GM12873 (cell line): ENCODE data around the gene SKAP2.

Experiments used
- TF ChIP-seq, protein P1 (sequence below): IDR thresholded peaks from 2 replicates; pipeline ENCODE4 v1.5.1; 2012; ENCODE audit warnings: low read depth, mild to moderate bottlenecking, moderate library complexity, low read length, control low read depth; ENCODE audit not compliant: insufficient read depth; ENCODE audit errors: missing control alignments

The SKAP2 gene

DNA sequence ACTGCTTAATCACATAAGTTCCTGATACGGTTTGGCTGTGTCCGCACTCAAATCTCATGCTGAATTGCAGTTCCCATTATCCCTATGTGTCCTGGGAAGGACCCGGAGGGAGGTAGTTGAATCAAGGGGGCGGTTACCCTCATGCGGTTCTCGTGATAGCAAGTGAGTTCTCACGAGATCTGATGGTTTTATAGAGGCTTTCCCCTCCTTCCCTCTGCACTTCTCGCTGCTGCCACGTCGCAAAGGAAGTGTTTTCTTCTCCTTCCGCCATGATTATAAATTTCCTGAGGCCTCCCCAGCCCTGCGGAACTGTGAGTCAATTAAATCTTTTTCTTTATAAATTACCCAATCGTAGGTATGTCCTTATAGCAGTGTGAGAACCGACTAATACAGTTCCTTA is 226.2 kb downstream of the SKAP2 start:
- TF ChIP-seq, protein P1, sequence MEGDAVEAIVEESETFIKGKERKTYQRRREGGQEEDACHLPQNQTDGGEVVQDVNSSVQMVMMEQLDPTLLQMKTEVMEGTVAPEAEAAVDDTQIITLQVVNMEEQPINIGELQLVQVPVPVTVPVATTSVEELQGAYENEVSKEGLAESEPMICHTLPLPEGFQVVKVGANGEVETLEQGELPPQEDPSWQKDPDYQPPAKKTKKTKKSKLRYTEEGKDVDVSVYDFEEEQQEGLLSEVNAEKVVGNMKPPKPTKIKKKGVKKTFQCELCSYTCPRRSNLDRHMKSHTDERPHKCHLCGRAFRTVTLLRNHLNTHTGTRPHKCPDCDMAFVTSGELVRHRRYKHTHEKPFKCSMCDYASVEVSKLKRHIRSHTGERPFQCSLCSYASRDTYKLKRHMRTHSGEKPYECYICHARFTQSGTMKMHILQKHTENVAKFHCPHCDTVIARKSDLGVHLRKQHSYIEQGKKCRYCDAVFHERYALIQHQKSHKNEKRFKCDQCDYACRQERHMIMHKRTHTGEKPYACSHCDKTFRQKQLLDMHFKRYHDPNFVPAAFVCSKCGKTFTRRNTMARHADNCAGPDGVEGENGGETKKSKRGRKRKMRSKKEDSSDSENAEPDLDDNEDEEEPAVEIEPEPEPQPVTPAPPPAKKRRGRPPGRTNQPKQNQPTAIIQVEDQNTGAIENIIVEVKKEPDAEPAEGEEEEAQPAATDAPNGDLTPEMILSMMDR = no peak

DNA sequence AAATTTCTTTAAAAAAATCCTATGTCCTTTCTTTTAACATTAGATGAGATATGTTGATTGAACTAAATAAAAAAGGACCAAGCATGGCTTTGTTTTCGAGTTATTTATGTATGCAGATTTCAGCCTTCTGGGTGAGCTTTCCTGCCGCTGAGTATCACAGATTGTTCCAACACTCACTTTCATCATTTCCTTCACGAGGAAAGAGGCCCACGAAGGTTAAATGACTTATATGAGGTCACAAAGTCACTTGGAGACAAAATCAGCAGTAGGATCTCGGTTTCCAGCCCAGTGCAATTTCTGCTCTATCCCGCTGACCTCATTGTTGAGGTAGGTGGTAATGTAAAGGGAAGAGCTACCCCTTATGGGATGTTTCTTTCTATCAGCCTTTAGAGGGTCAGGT is 226.8 kb downstream of the SKAP2 start:
- TF ChIP-seq, protein P1 = no peak

DNA sequence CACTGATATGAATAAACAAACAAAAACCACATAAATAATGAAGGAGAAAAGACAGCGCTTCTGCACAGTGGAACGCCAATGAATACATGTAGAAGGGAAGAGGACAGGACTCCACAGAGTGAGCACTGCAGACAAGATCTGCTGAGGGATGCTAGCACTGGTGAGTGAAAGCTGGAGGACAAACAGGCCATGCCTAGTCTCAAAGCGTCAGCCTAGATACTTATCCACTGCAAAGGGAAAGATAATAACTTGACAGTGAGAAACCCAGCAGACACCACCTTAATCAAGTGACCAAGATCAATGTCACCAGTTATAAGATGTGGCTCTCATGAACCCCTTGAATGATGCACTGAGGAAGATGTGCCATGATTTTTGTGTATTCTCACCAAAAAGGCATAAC is 227.6 kb downstream of the SKAP2 start:
- TF ChIP-seq, protein P1 = no peak

DNA sequence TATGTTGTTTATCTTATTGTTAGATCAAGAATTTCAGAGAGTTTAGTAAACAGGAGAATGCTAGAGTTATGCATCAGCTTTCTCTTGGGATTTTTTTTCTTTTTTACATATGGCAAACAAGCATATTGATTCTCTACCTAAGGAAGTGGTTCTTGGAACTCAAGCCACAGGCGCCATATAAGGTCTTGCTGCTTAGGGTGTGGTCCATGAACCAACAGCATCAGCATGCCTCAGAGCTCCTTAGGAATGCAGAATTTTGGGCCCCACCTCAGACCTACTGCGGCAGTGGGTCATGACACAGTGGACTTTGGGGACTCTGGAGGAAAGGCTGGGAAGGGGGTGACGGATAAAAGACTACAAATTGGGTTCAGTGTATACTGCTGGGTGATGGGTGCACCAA is 230.8 kb downstream of the SKAP2 start:
- TF ChIP-seq, protein P1 = no peak

DNA sequence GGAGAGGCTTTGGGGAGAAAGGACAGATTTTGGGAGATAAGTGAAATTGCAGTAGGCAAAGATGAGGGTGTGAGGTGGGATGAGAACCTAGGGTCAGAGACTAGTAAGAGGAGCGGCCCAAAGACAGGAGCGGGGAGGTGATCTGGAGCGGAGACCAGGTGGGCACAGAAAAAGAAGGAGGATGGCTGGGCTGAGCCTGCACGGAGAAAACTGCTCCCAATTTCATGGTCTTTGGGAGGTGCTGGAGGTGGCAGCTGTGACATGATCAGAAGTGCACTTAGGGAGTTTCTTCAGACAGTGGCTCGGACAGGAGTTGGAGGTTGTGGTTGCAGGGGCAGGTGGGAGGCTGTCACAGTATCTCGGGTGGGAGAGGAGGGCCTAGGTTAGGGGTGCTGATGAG is 232.8 kb downstream of the SKAP2 start:
- TF ChIP-seq, protein P1 = no peak

DNA sequence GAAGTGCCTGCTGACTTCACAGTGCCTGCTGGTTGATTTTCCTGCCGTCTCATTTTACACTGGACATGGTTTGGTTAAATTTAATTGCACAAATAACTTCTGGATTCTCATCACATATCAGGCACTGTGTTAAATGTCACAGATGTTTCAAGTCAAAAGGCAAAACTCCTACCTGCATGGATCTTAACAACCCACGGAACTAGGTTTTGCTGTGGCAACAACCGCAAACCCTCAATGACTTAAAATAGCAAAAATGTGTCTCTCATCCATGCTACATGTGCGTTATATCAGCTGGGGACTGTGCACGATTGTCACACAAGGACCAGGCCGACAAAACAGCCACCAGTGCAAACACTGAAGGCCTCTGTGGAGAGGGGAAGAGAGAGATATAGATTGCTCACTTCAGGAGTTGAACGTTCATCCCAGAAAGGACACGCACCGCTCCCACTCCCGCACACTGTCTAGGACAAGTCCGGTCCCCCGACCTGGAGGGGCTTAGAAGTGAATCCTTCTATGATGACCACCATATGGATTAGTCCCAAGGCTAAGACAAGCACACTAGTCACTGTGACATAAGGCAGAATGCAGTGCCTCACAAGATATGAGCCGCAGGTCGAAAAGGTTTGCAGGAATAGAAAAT is 233.3 kb downstream of the SKAP2 start:
- TF ChIP-seq, protein P1 = no peak

DNA sequence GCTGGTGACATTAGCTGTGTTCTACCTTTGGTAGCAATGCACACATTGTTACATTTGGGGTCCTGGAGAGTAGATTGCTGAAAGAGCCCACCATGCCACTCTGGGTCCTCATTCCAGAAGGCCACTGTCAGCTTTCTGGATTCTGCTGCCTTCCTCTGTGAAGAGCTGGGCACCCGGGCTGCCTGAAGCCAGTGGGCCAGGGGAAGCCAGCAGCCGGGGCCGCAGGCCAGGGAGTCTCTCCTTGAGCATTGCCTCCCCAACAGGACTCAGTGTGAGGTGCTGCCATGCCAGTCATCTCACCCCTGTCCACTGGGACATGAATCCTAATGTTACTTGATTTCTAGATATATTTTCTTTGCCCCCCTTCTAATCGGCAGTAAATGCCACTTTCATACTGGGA is 234.0 kb downstream of the SKAP2 start:
- TF ChIP-seq, protein P1 = no peak

DNA sequence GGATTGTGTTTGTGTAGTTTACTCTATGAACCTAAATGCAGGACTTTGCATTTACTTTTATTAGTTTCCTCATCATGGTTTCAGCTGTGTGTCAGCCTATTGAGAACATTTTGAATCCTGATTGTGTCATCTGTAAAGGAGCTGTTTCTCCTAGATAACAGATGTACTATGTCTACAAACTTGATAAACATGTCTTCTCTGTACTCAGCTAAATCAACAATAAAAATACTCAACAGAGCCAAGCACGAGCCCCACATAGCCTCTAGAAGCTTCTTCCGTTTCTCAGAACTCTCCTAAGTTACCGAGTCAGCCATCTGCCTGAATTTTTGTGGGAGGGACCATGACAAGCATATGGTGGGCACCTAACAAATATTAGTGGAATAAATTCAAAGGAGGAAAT is 234.7 kb downstream of the SKAP2 start:
- TF ChIP-seq, protein P1 = no peak
